ENCODE data around the gene TRIM26. TPM values are rescaled to one million over a fixed set of nuclear protein-coding genes. Genes with fewer than 3 reads are reported as not detected.
"Not testable (repeated sequence)": the region's sequence is repeated elsewhere in the genome, so short reads cannot be mapped to it uniquely, and the experiment has no call there.

Gene TRIM26
- 10 to 100 TPM; 43.4 to 45.0 TPM for total RNA-seq

DNA sequence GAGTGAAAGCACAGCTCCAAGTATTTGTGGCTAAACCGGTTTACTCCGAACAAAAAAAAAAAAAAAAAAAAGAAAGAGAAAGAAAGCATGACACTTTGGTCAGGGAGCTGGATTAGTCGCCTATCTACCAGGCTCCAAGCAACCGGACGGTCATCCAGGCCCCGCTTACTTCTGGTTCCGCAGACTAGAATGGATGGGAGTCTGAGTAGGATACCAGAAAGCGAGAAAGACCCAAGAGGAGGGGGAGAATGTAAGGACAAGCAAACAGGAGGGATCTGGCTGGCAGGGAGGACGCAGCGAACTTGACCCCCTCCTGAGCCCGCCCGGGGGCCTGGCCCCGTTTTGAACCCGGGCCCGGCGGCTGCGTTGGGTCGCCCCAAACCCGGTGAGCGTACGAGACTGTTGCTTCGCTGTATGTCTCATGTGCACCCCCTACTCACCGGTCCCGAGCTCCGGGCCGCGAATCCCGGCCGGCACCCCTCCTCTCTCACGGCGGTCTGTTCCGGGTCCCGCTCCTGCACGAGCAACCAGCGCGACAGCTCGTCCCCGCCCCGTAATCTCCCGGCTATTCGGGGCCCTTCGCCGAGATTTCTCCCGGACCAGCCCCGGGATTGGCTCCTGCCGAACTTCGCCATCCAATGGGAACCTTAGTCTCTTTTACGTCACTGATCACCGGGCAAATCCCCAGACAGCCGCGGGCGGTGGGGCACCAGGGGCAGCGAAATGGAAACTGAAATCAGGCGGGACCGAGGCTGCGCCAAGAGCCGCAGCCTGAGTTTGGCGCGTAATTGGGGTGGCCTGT is at the start of gene TRIM26:
Gene TRIM26, minus strand, starts transcription at position 542 of the 802 bp plus-strand sequence. CDS start 14,303 bp downstream, outside the sequence.
- intact Hi-C loops (cut with micrococcal nuclease), result loop anchor here (10.0 kb wide), 1 partner anchor 112 kb away; the partner anchor contains the start of gene TRIM39
- peak; percentile 87 for ATAC-seq
- H3K27ac Mint-ChIP-seq, result peak within 1 kb of the TSS; percentile 99
- TF ChIP-seq, protein P1, sequence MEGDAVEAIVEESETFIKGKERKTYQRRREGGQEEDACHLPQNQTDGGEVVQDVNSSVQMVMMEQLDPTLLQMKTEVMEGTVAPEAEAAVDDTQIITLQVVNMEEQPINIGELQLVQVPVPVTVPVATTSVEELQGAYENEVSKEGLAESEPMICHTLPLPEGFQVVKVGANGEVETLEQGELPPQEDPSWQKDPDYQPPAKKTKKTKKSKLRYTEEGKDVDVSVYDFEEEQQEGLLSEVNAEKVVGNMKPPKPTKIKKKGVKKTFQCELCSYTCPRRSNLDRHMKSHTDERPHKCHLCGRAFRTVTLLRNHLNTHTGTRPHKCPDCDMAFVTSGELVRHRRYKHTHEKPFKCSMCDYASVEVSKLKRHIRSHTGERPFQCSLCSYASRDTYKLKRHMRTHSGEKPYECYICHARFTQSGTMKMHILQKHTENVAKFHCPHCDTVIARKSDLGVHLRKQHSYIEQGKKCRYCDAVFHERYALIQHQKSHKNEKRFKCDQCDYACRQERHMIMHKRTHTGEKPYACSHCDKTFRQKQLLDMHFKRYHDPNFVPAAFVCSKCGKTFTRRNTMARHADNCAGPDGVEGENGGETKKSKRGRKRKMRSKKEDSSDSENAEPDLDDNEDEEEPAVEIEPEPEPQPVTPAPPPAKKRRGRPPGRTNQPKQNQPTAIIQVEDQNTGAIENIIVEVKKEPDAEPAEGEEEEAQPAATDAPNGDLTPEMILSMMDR (IDR thresholded peaks at IDR 0.05), result no peak
- ChIA-PET CTCF (interaction anchor here (1.1 to 1.5 kb wide), 3 partner anchors 110 to 241 kb away, joined by 3 to 6 read pairs (median 5); no protein-coding TSS in a partner anchor), POLR2A (interaction anchor here (0.6 to 3.6 kb wide), 18 partner anchors 9 to 153 kb away, joined by 3 to 27 read pairs (median 3); partner anchors contain the start of genes POLR1H and TRIM39)
- H3K4me1 Mint-ChIP-seq (ENCODE audit: low read depth), result peaks cover 48% of the 10 kb centered on the region
- no peaks in the 10 kb centered on the region for H3K27me3 Mint-ChIP-seq
- H3K9me3 Mint-ChIP-seq, result no peaks in the 10 kb centered on the region
- peak; percentile 98 for DNase-seq
- H3K4me3 Mint-ChIP-seq, result peak within 1 kb of the TSS; percentile 90
- peaks cover 27% of the 10 kb centered on the region for H3K36me3 Mint-ChIP-seq (ENCODE audit: low read depth)

DNA sequence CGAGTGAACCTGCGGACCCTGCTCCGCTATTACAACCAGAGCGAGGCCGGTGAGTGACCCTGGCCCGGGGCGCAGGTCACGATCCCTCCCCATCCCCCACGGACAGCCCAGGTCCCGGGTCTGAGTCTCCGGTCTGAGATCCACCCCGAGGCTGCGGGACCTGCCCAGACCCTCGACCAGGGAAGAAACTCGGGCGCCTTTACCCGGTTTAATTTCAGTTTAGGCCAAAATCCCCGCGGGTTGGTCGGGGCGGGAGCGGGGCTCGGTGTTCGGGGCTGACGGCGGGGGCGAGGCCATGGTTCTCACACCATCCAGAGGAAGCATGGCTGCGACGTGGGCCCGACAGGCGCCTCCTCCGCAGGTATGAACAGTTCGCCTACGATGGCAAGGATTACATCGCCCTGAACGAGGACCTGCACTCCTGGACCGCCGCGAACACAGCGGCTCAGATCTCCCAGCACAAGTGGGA is 46.9 kb upstream of the TRIM26 start:
- H3K9me3 Mint-ChIP-seq, result no peaks in the 10 kb centered on the region
- peaks cover 20% of the 10 kb centered on the region for H3K4me1 Mint-ChIP-seq (ENCODE audit: low read depth)
- intact Hi-C loops (cut with micrococcal nuclease), result no loop called here
- peak overlapping the region; percentile 84 for H3K4me3 Mint-ChIP-seq
- ChIA-PET POLR2A (interaction anchor here (1.6 kb wide), 1 partner anchor 46 kb away, joined by 4 read pairs; no protein-coding TSS in a partner anchor), CTCF (interaction anchor here (2.3 kb wide), 1 partner anchor 41 kb away, joined by 9 read pairs; no protein-coding TSS in a partner anchor)
- TF ChIP-seq, protein P1 (IDR thresholded peaks at IDR 0.05), result no peak
- peak; percentile 64 for DNase-seq
- no peaks in the 10 kb centered on the region for H3K27me3 Mint-ChIP-seq
- ATAC-seq, result peak; percentile 31
- peak overlapping the region; percentile 44 for H3K27ac Mint-ChIP-seq
- H3K36me3 Mint-ChIP-seq (ENCODE audit: low read depth), result peaks cover 24% of the 10 kb centered on the region

DNA sequence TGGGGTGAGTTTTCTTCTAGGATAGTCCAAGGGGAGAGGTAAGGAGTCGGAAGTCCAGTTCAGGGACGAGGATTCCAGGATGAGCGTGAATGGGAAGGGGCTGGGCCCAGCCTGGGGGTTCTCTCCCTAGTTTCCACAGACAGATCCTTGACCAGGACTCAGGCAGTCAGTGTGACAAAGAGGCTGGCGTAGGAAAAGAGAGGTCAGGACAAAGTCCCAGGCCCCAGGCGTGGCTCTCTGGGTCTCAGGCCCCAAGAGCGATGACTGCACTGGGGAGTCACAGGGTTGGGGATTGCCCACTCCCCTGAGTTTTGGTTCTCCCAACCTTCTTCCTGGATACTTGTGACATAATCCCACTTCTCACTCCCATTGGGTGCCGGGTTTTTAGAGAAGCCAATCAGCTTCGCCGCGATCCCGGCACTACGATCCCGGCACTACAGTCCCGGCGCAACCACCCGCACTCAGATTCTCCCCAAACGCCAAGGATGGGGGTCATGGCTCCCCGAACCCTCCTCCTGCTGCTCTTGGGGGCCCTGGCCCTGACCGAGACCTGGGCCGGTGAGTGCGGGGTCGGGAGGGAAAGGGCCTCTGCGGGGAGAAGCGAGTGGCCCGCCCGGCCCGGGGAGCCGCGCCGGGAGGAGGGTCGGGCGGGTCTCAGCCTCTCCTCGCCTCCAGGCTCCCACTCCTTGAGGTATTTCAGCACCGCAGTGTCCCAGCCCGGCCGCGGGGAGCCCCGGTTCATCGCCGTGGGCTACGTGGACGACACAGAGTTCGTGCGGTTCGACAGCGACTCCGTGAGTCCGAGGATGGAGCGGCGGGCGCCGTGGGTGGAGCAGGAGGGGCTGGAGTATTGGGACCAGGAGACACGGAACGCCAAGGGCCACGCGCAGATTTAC is 46.2 kb upstream of the TRIM26 start:
- TF ChIP-seq, protein P1 (IDR thresholded peaks at IDR 0.05), result no peak
- peak; percentile 76 for DNase-seq
- Mint-ChIP-seq H3K4me3 (peak overlapping the region; percentile 84), H3K27ac (peak overlapping the region; percentile 84), H3K36me3 (ENCODE audit: low read depth) (peaks cover 17% of the 10 kb centered on the region), H3K4me1 (ENCODE audit: low read depth) (peaks cover 20% of the 10 kb centered on the region), H3K9me3 (no peaks in the 10 kb centered on the region), H3K27me3 (no peaks in the 10 kb centered on the region)
- ChIA-PET CTCF (interaction anchor here (0.6 to 2.3 kb wide), 3 partner anchors 32 to 66 kb away, joined by 3 to 9 read pairs (median 4); no protein-coding TSS in a partner anchor), POLR2A (interaction anchor here (1.6 kb wide), 1 partner anchor 45 kb away, joined by 4 read pairs; no protein-coding TSS in a partner anchor)
- peak; percentile 91 for ATAC-seq
- intact Hi-C loops (cut with micrococcal nuclease), result loop anchor here (2.0 kb wide), 1 partner anchor 41 kb away; no protein-coding TSS in a partner anchor

DNA sequence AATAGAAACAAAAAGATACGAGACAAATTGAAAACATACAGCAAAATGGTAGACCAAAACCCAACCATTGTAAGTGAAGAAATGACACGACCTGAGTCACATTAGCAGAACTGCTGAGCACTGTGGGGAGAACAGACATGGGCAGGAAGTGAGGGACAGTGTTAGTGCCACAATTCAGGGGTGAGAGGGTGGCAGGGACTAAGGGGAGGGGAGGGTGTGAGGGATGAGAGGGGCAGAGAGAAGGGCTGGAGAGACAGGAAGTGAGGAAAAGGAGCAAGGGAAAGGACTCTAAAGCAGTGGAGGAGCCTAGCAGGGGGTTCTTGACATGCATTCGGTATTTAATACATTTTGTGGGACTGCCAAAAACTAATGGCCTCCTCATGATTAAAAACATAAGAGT is 45.0 kb upstream of the TRIM26 start:
- H3K27ac Mint-ChIP-seq, result peak overlapping the region; percentile 7
- intact Hi-C loops (cut with micrococcal nuclease), result loop anchor here (2.0 kb wide), 1 partner anchor 39 kb away; no protein-coding TSS in a partner anchor
- POLR2A ChIA-PET, result no interaction called here
- no peak overlapping the region for H3K4me3 Mint-ChIP-seq
- TF ChIP-seq, protein P1 (IDR thresholded peaks at IDR 0.05), result no peak
- peaks cover 11% of the 10 kb centered on the region for H3K36me3 Mint-ChIP-seq (ENCODE audit: low read depth)
- no peaks in the 10 kb centered on the region for H3K27me3 Mint-ChIP-seq
- DNase-seq, result peak; percentile 18
- H3K4me1 Mint-ChIP-seq (ENCODE audit: low read depth), result peaks cover 18% of the 10 kb centered on the region
- CTCF ChIA-PET, result interaction anchor here (2.3 kb wide), 1 partner anchor 39 kb away, joined by 9 read pairs; no protein-coding TSS in a partner anchor
- H3K9me3 Mint-ChIP-seq, result no peaks in the 10 kb centered on the region
- ATAC-seq, result peak; percentile 37

- CTCF ChIA-PET, result not testable (repeated sequence)
- POLR2A ChIA-PET, result interaction anchor here (0.6 kb wide), 1 partner anchor 114 kb away, joined by 3 read pairs; no protein-coding TSS in a partner anchor
These were observed 39.2 kb upstream of the TRIM26 start for GRCh38 chr6:30252417-30252816.

More at GRCh38 chr6:30252417-30252816, 39.2 kb upstream of the TRIM26 start:
- DNase-seq; H3K27ac Mint-ChIP-seq; H3K27me3 Mint-ChIP-seq; ATAC-seq; H3K36me3 Mint-ChIP-seq (ENCODE audit: low read depth); H3K9me3 Mint-ChIP-seq; intact Hi-C loops (cut with micrococcal nuclease); H3K4me1 Mint-ChIP-seq (ENCODE audit: low read depth); H3K4me3 Mint-ChIP-seq: not testable (repeated sequence)

Data from activated CD8-positive, alpha-beta T cell treated with anti-CD3 and anti-CD28 coated beads for 36 hours (primary cell).